ENCODE data around the gene PCNP.
"Not testable (repeated sequence)": the region's sequence is repeated elsewhere in the genome, so short reads cannot be mapped to it uniquely, and the experiment has no call there.

PCNP gene

GRCh38 chr3:101573449-101574387 lies at the start of gene PCNP:
Gene PCNP (plus strand): TSS chr3:101574180. CDS start chr3:101574216, 36 bp downstream.
- peak; percentile 95 for FAIRE-seq

GRCh38 chr3:101527441-101527840 lies 46.5 kb upstream of the PCNP start:
- no peak for FAIRE-seq

- no peak for FAIRE-seq
Observed at GRCh38 chr3:101527906-101528305, 46.1 kb upstream of the PCNP start.

- FAIRE-seq, result no peak
Observed at GRCh38 chr3:101529816-101530685, 43.9 kb upstream of the PCNP start.

- FAIRE-seq, result no peak
Observed at GRCh38 chr3:101530686-101531047, 43.3 kb upstream of the PCNP start.

- FAIRE-seq, result no peak
Observed at GRCh38 chr3:101531473-101532086, 42.4 kb upstream of the PCNP start.

- FAIRE-seq, result no peak
Observed at GRCh38 chr3:101532783-101533602, 41.0 kb upstream of the PCNP start.

GRCh38 chr3:101533603-101533968 lies 40.4 kb upstream of the PCNP start:
- no peak for FAIRE-seq

GRCh38 chr3:101535221-101535620 lies 38.8 kb upstream of the PCNP start:
- FAIRE-seq, result no peak

GRCh38 chr3:101536266-101536665 lies 37.7 kb upstream of the PCNP start:
- FAIRE-seq, result no peak

GRCh38 chr3:101536955-101537354 lies 37.0 kb upstream of the PCNP start:
- not testable (repeated sequence) for FAIRE-seq

- no peak for FAIRE-seq
Observed at GRCh38 chr3:101542957-101543356, 31.0 kb upstream of the PCNP start.

- FAIRE-seq, result no peak
Observed at GRCh38 chr3:101544161-101544850, 29.7 kb upstream of the PCNP start.

- FAIRE-seq, result no peak
Observed at GRCh38 chr3:101548527-101549105, 25.4 kb upstream of the PCNP start.

- FAIRE-seq, result no peak
Observed at GRCh38 chr3:101549473-101549872, 24.5 kb upstream of the PCNP start.

GRCh38 chr3:101551359-101552081 lies 22.5 kb upstream of the PCNP start:
- not testable (repeated sequence) for FAIRE-seq

- FAIRE-seq, result not testable (repeated sequence)
Observed at GRCh38 chr3:101553381-101553780, 20.6 kb upstream of the PCNP start.

- no peak for FAIRE-seq
Observed at GRCh38 chr3:101556064-101556463, 17.9 kb upstream of the PCNP start.

GRCh38 chr3:101561630-101562328 lies 12.2 kb upstream of the PCNP start, which contains the start of gene TRMT10C:
Gene TRMT10C (plus strand): TSS chr3:101561868. CDS start chr3:101564782, 2,914 bp downstream.
- no peak for FAIRE-seq

Measured in endometrium (tissue), 2 donors.